COLO829 (cell line): ENCODE results near the gene KCTD17.
"Not testable (repeated sequence)": the region's sequence is repeated elsewhere in the genome, so short reads cannot be mapped to it uniquely, and the experiment has no call there.

ENCODE experiments used
- DNase-seq: peaks from one replicate; pipeline ENCODE4 v3.0.0; 2012; ENCODE audit warnings: low spot score

The KCTD17 gene

GRCh38 chr22:37061611-37062375 lies 10.3 kb downstream of the KCTD17 start:
- DNase-seq = no peak

- DNase-seq = no peak
These were observed 10.8 kb downstream of the KCTD17 start for GRCh38 chr22:37062376-37062675.

GRCh38 chr22:37062702-37063381 lies 11.3 kb downstream of the KCTD17 start:
- DNase-seq = no peak

GRCh38 chr22:37063431-37064420 lies 12.2 kb downstream of the KCTD17 start:
- no peak for DNase-seq

- no peak for DNase-seq
These were observed 13.0 kb downstream of the KCTD17 start for GRCh38 chr22:37064553-37064952.

- no peak for DNase-seq
These were observed 13.6 kb downstream of the KCTD17 start for GRCh38 chr22:37065180-37065579.

- no peak for DNase-seq
These were observed 14.4 kb downstream of the KCTD17 start for GRCh38 chr22:37065961-37066360.

- no peak for DNase-seq
These were observed 15.9 kb downstream of the KCTD17 start for GRCh38 chr22:37067428-37067827.

- DNase-seq = no peak
These were observed 17.3 kb downstream of the KCTD17 start for GRCh38 chr22:37068859-37069258.

- DNase-seq = no peak
These were observed 17.8 kb downstream of the KCTD17 start for GRCh38 chr22:37069319-37069718.

- DNase-seq = no peak
These were observed 18.2 kb downstream of the KCTD17 start for GRCh38 chr22:37069719-37070118.

GRCh38 chr22:37070334-37070733 lies 18.8 kb downstream of the KCTD17 start:
- DNase-seq = no peak

- DNase-seq = no peak
These were observed 19.2 kb downstream of the KCTD17 start for GRCh38 chr22:37070744-37071143.

GRCh38 chr22:37071850-37072592 lies 20.5 kb downstream of the KCTD17 start:
- not testable (repeated sequence) for DNase-seq

GRCh38 chr22:37072673-37073072 lies 21.1 kb downstream of the KCTD17 start:
- no peak for DNase-seq

- no peak for DNase-seq
These were observed 23.0 kb downstream of the KCTD17 start for GRCh38 chr22:37074537-37074936.

GRCh38 chr22:37075046-37075445 lies 23.5 kb downstream of the KCTD17 start:
- no peak for DNase-seq

- DNase-seq = no peak
These were observed 24.4 kb downstream of the KCTD17 start for GRCh38 chr22:37075822-37076433.

- DNase-seq = peak; percentile 78
These were observed 26.4 kb downstream of the KCTD17 start for GRCh38 chr22:37077802-37078448.

- no peak for DNase-seq
These were observed 27.6 kb downstream of the KCTD17 start for GRCh38 chr22:37079158-37079557.

GRCh38 chr22:37079668-37080171 lies 28.2 kb downstream of the KCTD17 start:
- DNase-seq = no peak
